K562 (cell line): ENCODE data around the gene DRAXIN. TPM values are rescaled to one million over a fixed set of nuclear protein-coding genes. Genes with fewer than 3 reads are reported as not detected.

Source experiments
- CBX5 ChIP-seq: IDR thresholded peaks from 2 replicates; pipeline ENCODE4 v1.6.1; 2014; ENCODE audit warnings: low read depth, borderline replicate concordance
- MAFF ChIP-seq: IDR thresholded peaks from 2 replicates; pipeline ENCODE4 v1.6.1; 2012; ENCODE audit warnings: low read length, improper control_type of control experiment
- ZZZ3 ChIP-seq: fragments of 450-650 bp; IDR thresholded peaks from 2 replicates; pipeline ENCODE4 v1.6.1; 2016; ENCODE audit warnings: antibody characterized with exemption, mild to moderate bottlenecking, moderate library complexity
- polyA plus RNA-seq, 8 experiments: library from polyadenylated mRNA; depleted of rRNA in 4 of 8; stranded (reverse) in 5 of 8; unstranded in 3 of 8; fragments of >200 nt; fragmentation: Nextera tagmentation in 2 of 8; fragmentation: Illumina TruSeq in 1 of 8; extraction: Ambion mirVana in 2 of 8; extraction: Trizol in 1 of 8; gene quantifications; 2 replicates each; pipeline versions ENCODE4 v1.2.1 to v1.2.3, GENCODE V29; 2011 to 2014; ENCODE audit warnings: inconsistent platforms in 1 of 8, missing spikeins in 1 of 8
- total RNA-seq, 7 experiments: library from RNA; depleted of rRNA in 6 of 7; stranded (reverse); fragments of >200 nt in 6 of 7; fragmentation: Illumina TruSeq in 2 of 7; extraction: Trizol in 2 of 7; gene quantifications; 2 replicates each; pipeline versions ENCODE4 v1.2.1 to v1.2.3, GENCODE V29; 2011 to 2021; ENCODE audit warnings: low replicate concordance in 1 of 7
- TF ChIP-seq, protein P1 (sequence below): fragments of 450-650 bp; IDR thresholded peaks from 2 replicates; pipeline ENCODE4 v1.6.1; 2016; ENCODE audit warnings: mild to moderate bottlenecking
- TF ChIP-seq, protein P2 (sequence below): fragments of 200-800 bp; sonication (Bioruptor generic); IDR thresholded peaks from 2 replicates; pipeline ENCODE4 v1.6.1; 2017; ENCODE audit warnings: missing genetic modification characterization, missing compliant biosample characterization
- TF ChIP-seq, protein P3 (sequence below): fragments of 450-650 bp; IDR thresholded peaks from 2 replicates; pipeline ENCODE4 v1.6.1; 2017; ENCODE audit warnings: antibody characterized with exemption, mild to moderate bottlenecking
- TF ChIP-seq, protein P4 (sequence below): sonication (generic); formaldehyde crosslinking; IDR thresholded peaks from 2 replicates; pipeline ENCODE4 v1.8.0; 2022; ENCODE audit warnings: missing genetic modification reagents, mild to moderate bottlenecking, borderline replicate concordance
- TF ChIP-seq, protein P5 (sequence below): sonication (generic); formaldehyde crosslinking; IDR thresholded peaks from 2 replicates; pipeline ENCODE4 v1.8.0; 2023; ENCODE audit warnings: missing genetic modification reagents, mild to moderate bottlenecking, borderline replicate concordance

Gene DRAXIN
- total and polyA plus RNA-seq, 9 of the 15 experiments (the other 6 are each of a cell fraction or from before 2014, with no cell fraction given), result 0.01 to 0.04 (median 0.01) TPM; not detected in 6

DNA sequence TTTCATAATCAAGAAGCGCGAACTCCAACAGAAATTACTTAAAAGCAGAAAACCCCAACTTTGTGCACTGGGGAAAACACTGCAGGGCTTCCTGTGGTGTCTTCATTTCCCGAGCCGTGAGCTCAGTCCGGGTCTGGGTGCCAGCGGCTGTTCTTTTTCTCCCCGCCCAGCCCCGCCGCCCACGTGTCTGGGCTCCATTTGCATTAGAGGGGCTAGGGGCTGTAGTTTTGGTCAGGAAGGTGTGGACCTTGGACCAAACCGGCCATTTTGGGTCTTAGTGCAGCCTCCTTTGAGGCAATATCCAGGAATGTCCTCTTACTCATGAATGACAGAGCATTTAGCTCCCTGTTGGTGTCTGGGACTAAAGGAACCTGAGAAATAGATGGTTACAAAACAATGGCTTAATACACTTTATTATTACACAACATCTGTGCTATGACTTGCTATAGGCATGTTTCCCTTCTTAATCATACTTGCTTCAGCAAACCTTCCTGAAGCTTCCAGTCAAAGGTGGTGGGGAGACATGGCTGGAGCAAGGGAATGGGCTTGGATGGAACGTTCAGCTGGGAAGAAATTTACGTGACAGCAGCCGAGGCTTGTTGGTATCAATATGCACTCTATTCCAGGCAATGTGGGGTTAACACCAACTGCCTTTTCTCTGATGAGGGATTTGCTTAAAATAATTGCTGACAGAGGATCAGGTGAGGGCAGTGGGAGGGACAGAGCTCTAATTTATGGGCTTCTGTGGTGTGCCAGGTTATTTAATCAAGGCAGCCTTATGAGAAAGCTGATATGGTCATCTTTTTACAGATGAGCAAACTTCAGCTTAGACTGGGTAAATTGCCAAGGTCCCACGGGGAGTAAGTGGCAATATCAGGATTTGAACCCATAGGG lies 45.5 kb downstream of the DRAXIN start (continued):
- TF ChIP-seq, protein P1, sequence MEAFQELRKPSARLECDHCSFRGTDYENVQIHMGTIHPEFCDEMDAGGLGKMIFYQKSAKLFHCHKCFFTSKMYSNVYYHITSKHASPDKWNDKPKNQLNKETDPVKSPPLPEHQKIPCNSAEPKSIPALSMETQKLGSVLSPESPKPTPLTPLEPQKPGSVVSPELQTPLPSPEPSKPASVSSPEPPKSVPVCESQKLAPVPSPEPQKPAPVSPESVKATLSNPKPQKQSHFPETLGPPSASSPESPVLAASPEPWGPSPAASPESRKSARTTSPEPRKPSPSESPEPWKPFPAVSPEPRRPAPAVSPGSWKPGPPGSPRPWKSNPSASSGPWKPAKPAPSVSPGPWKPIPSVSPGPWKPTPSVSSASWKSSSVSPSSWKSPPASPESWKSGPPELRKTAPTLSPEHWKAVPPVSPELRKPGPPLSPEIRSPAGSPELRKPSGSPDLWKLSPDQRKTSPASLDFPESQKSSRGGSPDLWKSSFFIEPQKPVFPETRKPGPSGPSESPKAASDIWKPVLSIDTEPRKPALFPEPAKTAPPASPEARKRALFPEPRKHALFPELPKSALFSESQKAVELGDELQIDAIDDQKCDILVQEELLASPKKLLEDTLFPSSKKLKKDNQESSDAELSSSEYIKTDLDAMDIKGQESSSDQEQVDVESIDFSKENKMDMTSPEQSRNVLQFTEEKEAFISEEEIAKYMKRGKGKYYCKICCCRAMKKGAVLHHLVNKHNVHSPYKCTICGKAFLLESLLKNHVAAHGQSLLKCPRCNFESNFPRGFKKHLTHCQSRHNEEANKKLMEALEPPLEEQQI, result no peak
- TF ChIP-seq, protein P2, sequence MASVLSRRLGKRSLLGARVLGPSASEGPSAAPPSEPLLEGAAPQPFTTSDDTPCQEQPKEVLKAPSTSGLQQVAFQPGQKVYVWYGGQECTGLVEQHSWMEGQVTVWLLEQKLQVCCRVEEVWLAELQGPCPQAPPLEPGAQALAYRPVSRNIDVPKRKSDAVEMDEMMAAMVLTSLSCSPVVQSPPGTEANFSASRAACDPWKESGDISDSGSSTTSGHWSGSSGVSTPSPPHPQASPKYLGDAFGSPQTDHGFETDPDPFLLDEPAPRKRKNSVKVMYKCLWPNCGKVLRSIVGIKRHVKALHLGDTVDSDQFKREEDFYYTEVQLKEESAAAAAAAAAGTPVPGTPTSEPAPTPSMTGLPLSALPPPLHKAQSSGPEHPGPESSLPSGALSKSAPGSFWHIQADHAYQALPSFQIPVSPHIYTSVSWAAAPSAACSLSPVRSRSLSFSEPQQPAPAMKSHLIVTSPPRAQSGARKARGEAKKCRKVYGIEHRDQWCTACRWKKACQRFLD (CRISPR knock-in tag), result peak; percentile 57; the same call in 1 of the 2 replicates
- TF ChIP-seq, protein P3, sequence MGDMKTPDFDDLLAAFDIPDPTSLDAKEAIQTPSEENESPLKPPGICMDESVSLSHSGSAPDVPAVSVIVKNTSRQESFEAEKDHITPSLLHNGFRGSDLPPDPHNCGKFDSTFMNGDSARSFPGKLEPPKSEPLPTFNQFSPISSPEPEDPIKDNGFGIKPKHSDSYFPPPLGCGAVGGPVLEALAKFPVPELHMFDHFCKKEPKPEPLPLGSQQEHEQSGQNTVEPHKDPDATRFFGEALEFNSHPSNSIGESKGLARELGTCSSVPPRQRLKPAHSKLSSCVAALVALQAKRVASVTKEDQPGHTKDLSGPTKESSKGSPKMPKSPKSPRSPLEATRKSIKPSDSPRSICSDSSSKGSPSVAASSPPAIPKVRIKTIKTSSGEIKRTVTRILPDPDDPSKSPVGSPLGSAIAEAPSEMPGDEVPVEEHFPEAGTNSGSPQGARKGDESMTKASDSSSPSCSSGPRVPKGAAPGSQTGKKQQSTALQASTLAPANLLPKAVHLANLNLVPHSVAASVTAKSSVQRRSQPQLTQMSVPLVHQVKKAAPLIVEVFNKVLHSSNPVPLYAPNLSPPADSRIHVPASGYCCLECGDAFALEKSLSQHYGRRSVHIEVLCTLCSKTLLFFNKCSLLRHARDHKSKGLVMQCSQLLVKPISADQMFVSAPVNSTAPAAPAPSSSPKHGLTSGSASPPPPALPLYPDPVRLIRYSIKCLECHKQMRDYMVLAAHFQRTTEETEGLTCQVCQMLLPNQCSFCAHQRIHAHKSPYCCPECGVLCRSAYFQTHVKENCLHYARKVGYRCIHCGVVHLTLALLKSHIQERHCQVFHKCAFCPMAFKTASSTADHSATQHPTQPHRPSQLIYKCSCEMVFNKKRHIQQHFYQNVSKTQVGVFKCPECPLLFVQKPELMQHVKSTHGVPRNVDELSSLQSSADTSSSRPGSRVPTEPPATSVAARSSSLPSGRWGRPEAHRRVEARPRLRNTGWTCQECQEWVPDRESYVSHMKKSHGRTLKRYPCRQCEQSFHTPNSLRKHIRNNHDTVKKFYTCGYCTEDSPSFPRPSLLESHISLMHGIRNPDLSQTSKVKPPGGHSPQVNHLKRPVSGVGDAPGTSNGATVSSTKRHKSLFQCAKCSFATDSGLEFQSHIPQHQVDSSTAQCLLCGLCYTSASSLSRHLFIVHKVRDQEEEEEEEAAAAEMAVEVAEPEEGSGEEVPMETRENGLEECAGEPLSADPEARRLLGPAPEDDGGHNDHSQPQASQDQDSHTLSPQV, result 0 out of 2 replicates have a peak, but pooled peaks have one; percentile 40
- no peak for TF ChIP-seq ZZZ3
- TF ChIP-seq, protein P4, sequence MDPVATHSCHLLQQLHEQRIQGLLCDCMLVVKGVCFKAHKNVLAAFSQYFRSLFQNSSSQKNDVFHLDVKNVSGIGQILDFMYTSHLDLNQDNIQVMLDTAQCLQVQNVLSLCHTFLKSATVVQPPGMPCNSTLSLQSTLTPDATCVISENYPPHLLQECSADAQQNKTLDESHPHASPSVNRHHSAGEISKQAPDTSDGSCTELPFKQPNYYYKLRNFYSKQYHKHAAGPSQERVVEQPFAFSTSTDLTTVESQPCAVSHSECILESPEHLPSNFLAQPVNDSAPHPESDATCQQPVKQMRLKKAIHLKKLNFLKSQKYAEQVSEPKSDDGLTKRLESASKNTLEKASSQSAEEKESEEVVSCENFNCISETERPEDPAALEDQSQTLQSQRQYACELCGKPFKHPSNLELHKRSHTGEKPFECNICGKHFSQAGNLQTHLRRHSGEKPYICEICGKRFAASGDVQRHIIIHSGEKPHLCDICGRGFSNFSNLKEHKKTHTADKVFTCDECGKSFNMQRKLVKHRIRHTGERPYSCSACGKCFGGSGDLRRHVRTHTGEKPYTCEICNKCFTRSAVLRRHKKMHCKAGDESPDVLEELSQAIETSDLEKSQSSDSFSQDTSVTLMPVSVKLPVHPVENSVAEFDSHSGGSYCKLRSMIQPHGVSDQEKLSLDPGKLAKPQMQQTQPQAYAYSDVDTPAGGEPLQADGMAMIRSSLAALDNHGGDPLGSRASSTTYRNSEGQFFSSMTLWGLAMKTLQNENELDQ (CRISPR knock-in tag), result no peak
- TF ChIP-seq, protein P5, sequence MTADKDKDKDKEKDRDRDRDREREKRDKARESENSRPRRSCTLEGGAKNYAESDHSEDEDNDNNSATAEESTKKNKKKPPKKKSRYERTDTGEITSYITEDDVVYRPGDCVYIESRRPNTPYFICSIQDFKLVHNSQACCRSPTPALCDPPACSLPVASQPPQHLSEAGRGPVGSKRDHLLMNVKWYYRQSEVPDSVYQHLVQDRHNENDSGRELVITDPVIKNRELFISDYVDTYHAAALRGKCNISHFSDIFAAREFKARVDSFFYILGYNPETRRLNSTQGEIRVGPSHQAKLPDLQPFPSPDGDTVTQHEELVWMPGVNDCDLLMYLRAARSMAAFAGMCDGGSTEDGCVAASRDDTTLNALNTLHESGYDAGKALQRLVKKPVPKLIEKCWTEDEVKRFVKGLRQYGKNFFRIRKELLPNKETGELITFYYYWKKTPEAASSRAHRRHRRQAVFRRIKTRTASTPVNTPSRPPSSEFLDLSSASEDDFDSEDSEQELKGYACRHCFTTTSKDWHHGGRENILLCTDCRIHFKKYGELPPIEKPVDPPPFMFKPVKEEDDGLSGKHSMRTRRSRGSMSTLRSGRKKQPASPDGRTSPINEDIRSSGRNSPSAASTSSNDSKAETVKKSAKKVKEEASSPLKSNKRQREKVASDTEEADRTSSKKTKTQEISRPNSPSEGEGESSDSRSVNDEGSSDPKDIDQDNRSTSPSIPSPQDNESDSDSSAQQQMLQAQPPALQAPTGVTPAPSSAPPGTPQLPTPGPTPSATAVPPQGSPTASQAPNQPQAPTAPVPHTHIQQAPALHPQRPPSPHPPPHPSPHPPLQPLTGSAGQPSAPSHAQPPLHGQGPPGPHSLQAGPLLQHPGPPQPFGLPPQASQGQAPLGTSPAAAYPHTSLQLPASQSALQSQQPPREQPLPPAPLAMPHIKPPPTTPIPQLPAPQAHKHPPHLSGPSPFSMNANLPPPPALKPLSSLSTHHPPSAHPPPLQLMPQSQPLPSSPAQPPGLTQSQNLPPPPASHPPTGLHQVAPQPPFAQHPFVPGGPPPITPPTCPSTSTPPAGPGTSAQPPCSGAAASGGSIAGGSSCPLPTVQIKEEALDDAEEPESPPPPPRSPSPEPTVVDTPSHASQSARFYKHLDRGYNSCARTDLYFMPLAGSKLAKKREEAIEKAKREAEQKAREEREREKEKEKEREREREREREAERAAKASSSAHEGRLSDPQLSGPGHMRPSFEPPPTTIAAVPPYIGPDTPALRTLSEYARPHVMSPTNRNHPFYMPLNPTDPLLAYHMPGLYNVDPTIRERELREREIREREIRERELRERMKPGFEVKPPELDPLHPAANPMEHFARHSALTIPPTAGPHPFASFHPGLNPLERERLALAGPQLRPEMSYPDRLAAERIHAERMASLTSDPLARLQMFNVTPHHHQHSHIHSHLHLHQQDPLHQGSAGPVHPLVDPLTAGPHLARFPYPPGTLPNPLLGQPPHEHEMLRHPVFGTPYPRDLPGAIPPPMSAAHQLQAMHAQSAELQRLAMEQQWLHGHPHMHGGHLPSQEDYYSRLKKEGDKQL (CRISPR knock-in tag), result no peak
- TF ChIP-seq CBX5, result no peak
- TF ChIP-seq MAFF, result no peak
